ENCODE data around the gene ZNF431.

Gene ZNF431

GRCh38 chr19:21141787-21142464 lies at the start of gene ZNF431:
Gene ZNF431, plus strand, starts transcription at chr19:21142040. Its CDS starts 144 bp downstream, at chr19:21142184.
- TF ChIP-seq CTCF (IDR thresholded peaks at IDR 0.05): no peak

- TF ChIP-seq CTCF (IDR thresholded peaks at IDR 0.05): no peak
These were observed 49.7 kb upstream of the ZNF431 start for GRCh38 chr19:21092109-21092508.

GRCh38 chr19:21094347-21095025 lies 47.4 kb upstream of the ZNF431 start:
- no peak for TF ChIP-seq CTCF (IDR thresholded peaks at IDR 0.05)

GRCh38 chr19:21098291-21098690 lies 43.5 kb upstream of the ZNF431 start:
- TF ChIP-seq CTCF (IDR thresholded peaks at IDR 0.05): no peak

- no peak for TF ChIP-seq CTCF (IDR thresholded peaks at IDR 0.05)
These were observed 40.2 kb upstream of the ZNF431 start for GRCh38 chr19:21101521-21102242.

GRCh38 chr19:21109116-21109515 lies 32.7 kb upstream of the ZNF431 start:
- TF ChIP-seq CTCF (IDR thresholded peaks at IDR 0.05): no peak

GRCh38 chr19:21110183-21110582 lies 31.7 kb upstream of the ZNF431 start:
- TF ChIP-seq CTCF (IDR thresholded peaks at IDR 0.05): no peak
